Sciatic nerve (tissue), 2 donors: ENCODE results near the gene AUTS2. TPM values are rescaled to one million over a fixed set of nuclear protein-coding genes. Genes with fewer than 3 reads are reported as not detected.

Source experiments
- ATAC-seq: fragments of 200-7000 bp; cut with Tn5 transposase; one replicate; pipeline ENCODE4 v1.9.1; 2020; ENCODE audit warnings: mild to moderate bottlenecking, moderate library complexity
- DNase-seq: peaks from one replicate; pipeline ENCODE4 v3.0.0-alpha.2; 2020; ENCODE audit warnings: low spot score
- intact Hi-C: fragments of 100-400 bp; cut with DNase I; formaldehyde crosslinking; loops from one replicate; pipeline ENCODE4 v1.14.2; 2022
- total RNA-seq: library from RNA; stranded (reverse); fragmentation: NEBNext Ultra II Directional; extraction: Animal tissue kit (Norgen Biotek cat#: 25700); gene quantifications from one replicate; pipeline ENCODE4 v1.2.1, GENCODE V29; 2021
- donor health status: DM: no; HTN: no; CAD: no.
- donor health status: DM: no; HTN: no; CAD: no.

AUTS2 gene
- total RNA-seq, 1 donor from 2014 or later = 129 TPM

GRCh38 chr7:69677054-69677852, 79.0 kb downstream of the AUTS2 start:
- no peak for DNase-seq
- peak; percentile 16 for ATAC-seq
- intact Hi-C loops = no loop called here

- ATAC-seq (peak; percentile 65), DNase-seq (no peak)
- intact Hi-C loops = no loop called here
These were observed 79.7 kb downstream of the AUTS2 start for GRCh38 chr7:69677881-69678493.

- intact Hi-C loops = no loop called here
- peak; percentile 73 for ATAC-seq
- no peak for DNase-seq
These were observed 80.4 kb downstream of the AUTS2 start for GRCh38 chr7:69678494-69679187.

GRCh38 chr7:69681181-69681580, 82.9 kb downstream of the AUTS2 start:
- no peak for DNase-seq
- no peak for ATAC-seq
- intact Hi-C loops = no loop called here

- intact Hi-C loops = no loop called here
- ATAC-seq (no peak), DNase-seq (no peak)
These were observed 84.2 kb downstream of the AUTS2 start for GRCh38 chr7:69682518-69682917.

- intact Hi-C loops = no loop called here
- DNase-seq (no peak), ATAC-seq (no peak)
These were observed 84.7 kb downstream of the AUTS2 start for GRCh38 chr7:69683002-69683401.

GRCh38 chr7:69684369-69685292, 86.4 kb downstream of the AUTS2 start:
- intact Hi-C loops = no loop called here
- peak; percentile 91 for ATAC-seq

GRCh38 chr7:69685293-69685631, 87.0 kb downstream of the AUTS2 start:
- DNase-seq (no peak), ATAC-seq (peak; percentile 20)
- intact Hi-C loops = no loop called here

More at GRCh38 chr7:69684369-69685292, 86.4 kb downstream of the AUTS2 start:
- DNase-seq = no peak

- intact Hi-C loops = no loop called here
- no peak for ATAC-seq
- DNase-seq = no peak
These were observed 88.1 kb downstream of the AUTS2 start for GRCh38 chr7:69686366-69686765.

- DNase-seq = no peak
- intact Hi-C loops = no loop called here
- ATAC-seq = no peak
These were observed 89.6 kb downstream of the AUTS2 start for GRCh38 chr7:69687739-69688433.

GRCh38 chr7:69690329-69690728, 92.1 kb downstream of the AUTS2 start:
- intact Hi-C loops = no loop called here
- ATAC-seq = no peak
- DNase-seq = no peak

- peak; percentile 13 for ATAC-seq
- DNase-seq = no peak
- intact Hi-C loops = no loop called here
These were observed 93.1 kb downstream of the AUTS2 start for GRCh38 chr7:69691327-69691726.

- ATAC-seq (no peak), DNase-seq (no peak)
- intact Hi-C loops = no loop called here
These were observed 93.5 kb downstream of the AUTS2 start for GRCh38 chr7:69691734-69692133.

GRCh38 chr7:69692611-69693010, 94.3 kb downstream of the AUTS2 start:
- intact Hi-C loops = no loop called here
- DNase-seq (no peak), ATAC-seq (no peak)

GRCh38 chr7:69693042-69693441, 94.8 kb downstream of the AUTS2 start:
- no peak for ATAC-seq
- intact Hi-C loops = no loop called here
- no peak for DNase-seq

- DNase-seq = no peak
- intact Hi-C loops = no loop called here
- no peak for ATAC-seq
These were observed 97.8 kb downstream of the AUTS2 start for GRCh38 chr7:69696054-69696591.

- DNase-seq (no peak), ATAC-seq (no peak)
- intact Hi-C loops = no loop called here
These were observed 98.7 kb downstream of the AUTS2 start for GRCh38 chr7:69696686-69697685.
